Superior temporal gyrus (tissue), 1 donor: ENCODE data around the gene INPP4A.

Source experiments
- DNase-seq: peaks from one replicate; pipeline ENCODE4 v3.0.0-alpha.2; 2016; ENCODE audit errors: extremely low spot score

The INPP4A gene

DNA sequence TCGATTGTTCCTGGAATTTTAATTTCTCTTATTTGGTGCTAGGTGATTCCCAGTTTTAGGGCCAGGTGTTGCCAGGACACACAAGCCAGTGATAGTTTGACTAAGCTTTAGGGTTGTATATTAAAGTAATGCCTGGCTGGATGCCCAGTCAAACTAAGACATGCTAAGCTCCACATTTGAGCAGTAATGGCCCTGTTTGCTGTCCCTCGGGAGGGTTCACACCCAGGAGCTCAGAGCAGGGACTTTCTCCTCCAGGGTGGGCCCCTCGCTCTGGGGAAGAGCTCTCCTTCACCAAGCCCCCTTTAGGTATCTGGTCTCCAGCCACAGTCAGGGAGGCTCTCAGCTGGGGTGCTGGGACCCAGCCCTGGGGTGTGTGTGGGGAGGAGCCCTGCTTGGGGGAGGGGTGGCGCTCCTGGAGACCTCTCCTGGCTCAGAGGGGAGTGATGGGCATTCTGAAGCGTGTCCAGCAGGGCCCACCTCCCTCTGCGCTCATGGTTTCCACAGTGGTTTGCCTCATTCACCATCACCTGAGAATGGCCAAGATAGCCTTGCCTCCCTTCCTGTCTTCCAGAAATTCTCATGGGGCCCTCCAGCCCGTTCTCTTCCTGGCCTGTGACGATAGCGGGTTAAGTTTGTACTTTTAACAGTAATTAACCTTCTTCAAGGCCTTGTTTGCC lies 31.7 kb downstream of the INPP4A start:
- DNase-seq = no peak

DNA sequence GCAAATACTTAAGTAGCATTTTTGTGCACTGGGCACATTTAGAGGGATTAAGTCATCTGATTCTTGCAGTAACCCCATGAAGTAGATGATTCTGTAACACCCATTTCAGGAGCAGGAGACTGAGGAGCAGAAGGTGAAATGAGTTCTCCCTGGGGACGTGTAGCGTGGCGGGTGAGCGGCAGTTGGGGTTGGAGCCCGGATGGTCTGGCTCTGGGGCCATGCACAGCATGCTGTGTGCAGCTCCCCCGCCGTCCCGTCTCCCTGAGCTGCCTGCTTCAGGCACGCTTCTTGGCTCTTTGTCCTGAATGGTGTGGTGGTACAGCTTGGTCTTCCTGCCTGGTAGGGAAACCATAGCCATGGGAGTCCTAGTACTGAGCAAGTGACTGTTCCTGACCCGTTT lies 32.4 kb downstream of the INPP4A start:
- DNase-seq = no peak

DNA sequence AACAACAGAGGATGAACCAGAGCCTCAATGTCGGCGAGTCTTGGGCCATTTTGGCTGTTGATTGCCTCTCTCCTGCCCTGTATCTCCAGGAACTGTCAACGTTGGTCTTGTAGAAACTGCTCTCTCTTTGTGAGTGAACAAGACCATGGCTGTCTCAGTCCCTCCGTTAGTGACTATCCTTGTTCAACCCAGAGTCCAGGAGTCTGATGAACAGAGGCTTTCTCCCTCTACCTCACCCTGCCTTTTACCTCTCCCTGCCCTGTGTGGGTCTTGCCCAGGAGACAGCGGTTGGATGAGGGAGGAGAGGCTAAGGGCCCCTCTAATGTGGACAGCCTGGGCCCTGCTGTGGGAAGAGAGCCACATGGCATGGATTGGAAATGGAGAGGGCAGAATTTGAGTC lies 32.8 kb downstream of the INPP4A start:
- DNase-seq = no peak

DNA sequence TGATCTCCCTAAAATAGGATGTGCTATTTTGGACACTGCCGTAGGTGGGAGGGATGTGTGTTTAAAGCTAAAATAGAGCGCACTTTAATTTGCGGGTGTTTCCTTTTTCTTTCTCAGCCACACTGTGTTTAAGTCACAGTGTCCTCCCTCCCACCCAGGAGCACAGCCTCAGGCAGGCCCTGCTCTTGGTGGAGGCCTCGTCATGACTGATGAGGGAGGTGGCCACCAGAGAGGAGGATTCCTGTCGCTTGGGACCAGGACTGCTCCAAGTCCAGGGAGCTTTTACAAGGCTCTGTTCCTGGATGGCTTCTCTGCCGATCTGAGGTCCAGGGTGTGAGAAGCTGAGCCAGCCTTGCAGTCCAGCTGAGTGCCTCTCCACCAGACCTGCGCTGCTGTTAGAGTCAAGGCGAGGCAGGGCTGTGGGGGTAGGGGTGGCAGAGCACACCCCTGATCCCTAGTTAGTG lies 33.5 kb downstream of the INPP4A start:
- DNase-seq = peak; percentile 56

DNA sequence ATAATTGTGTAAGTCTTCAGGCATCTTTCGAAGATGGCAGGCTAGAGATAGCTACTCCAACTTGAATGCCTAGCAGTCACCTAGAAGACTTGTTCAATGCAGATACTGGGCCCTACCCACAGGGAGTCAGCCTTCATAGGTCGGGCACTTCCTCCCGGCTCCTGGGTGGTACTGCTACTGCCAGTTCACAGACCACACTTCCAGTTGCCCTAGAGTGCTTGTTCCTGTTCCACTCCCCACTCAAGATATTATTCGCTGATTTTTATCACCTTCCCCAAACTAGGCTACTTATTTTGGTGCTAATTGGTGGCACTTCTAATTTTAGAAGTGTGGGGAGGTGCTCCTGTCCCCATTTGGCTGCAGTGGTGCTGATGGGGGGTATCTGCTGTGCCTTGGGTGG lies 34.2 kb downstream of the INPP4A start:
- DNase-seq = no peak

DNA sequence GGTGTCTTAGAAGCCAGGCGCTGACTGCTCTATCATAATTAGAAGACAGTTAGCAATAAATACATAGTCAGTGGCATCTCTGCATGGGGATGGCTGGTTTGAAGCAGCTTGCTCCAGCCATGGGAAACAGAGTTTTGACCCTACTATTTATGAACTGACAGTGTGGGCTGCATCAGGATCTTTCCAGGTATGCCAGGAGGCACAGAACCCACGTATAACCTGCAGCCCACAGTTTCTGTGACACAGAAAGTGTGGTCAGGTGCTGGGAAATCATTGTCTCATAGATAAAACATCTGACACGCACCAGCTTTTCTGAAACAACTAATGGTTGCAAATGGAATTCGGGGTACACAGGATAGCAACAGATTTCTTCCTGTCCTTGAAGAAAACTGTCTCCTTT lies 34.7 kb downstream of the INPP4A start:
- DNase-seq = no peak

DNA sequence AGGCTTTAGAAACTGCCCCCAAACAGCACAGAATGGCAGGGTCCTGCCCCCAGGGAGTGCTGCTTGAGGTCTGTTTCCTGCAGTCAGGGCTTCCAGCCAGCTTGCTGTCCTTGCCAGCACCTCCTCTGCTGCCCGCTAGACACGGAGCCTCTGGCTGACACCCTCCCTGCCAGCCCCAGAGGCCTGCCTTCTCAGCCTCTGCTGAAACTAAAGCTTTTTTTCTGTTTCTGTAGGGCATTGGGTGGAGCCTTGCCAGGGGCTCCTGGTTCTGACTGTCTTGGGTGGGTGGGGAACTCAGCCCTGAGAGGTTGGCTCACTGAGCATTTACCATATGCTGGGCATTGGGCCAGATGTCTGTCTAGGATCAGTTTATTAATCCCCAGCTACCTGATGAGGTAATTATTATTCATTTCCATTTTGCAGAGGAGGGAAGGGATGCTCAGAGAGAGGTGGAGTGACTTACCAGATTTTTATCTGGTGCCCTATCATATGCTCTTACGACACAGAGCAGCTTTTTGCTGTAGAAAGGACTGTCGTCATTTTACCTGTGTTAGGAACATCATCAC lies 35.4 kb downstream of the INPP4A start:
- no peak for DNase-seq

DNA sequence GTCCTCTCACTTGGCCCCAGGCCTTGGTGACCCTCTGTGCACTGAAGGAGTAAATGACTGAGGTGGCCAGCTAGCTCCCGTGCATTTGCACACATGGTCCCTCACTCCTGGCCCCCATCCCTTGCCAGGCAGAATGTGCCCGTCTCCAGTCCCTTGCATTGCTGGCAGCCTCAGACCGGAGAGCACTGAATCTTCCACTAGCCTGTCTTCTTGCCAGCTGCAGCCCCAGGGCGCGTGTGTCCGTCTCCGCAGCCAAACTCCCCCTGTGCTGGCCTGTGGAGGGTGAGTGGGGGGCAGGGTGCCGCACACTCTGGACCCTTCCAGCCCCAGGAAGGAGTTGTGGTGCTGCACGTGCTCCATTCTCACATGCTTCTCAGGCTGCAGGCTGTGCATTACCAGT lies 35.9 kb downstream of the INPP4A start:
- DNase-seq = no peak

DNA sequence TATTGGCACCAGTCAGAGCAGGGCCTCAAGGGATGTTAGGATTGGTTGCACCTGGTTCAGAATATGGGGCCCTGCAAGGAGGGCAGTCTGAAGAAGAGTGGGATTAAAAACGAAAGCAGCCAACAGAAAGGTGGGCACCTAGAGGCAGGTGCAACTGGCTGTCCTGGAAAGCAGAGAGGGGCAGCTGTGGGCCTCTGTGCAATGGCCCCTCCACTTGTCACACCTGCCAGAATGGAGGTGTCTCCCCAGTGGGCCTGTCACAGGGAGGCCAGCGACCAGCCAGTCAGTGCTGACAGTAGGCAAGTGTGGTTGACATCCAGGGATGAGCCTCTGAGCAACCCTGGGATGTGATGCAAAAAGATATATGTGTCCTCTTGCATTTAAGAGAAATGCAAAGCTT lies 37.7 kb downstream of the INPP4A start:
- no peak for DNase-seq

DNA sequence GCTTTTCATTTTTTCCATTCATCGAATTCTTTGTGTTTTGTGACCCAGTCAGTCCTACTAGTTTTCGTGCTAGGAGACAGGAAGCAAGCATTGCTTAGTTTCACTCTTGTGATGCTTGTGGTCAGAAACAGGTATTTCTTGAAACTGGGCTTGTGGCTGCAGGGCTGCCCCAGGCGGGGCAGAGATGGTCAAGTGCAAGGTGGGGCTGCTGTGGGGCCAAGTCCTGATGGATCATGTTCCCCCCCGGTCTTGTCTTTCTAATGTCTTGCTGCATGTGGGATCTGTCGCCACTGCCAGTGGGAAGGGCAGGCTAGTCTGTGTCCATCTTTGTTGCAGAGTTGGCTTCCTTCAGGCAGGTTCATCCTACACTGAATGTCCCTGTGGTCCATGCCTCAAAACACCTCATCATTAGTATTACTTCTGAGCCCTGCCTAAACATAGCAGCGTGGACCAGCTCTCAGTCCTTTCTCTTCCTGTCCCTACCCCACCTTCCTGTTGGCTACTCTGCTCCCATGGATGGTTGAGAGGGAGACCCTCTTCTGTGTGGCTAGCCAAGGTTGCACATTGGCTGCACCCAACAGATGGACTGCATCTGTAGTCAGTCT lies 38.7 kb downstream of the INPP4A start:
- DNase-seq = no peak

DNA sequence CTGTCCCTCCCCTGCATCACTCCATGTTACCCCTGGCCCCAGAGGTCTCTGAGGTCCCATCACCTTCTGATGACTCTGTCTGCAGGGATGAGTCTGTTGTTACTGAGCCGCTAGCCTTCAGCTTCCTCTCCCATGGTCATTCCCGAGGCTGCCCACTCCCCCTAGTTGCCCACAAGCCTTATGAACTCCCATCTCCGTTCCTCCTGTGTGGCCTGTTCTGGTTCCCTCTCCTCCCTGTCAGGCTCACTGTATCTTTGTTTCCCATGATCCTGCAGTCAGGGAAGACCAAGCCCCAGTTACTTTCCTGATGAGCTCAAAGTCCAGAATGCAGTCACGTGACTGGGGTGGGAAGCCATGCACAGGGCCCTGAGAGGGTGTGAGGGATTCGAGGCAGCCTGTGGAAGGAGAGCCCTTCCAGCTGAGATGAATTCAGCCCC lies 39.5 kb downstream of the INPP4A start:
- no peak for DNase-seq

DNA sequence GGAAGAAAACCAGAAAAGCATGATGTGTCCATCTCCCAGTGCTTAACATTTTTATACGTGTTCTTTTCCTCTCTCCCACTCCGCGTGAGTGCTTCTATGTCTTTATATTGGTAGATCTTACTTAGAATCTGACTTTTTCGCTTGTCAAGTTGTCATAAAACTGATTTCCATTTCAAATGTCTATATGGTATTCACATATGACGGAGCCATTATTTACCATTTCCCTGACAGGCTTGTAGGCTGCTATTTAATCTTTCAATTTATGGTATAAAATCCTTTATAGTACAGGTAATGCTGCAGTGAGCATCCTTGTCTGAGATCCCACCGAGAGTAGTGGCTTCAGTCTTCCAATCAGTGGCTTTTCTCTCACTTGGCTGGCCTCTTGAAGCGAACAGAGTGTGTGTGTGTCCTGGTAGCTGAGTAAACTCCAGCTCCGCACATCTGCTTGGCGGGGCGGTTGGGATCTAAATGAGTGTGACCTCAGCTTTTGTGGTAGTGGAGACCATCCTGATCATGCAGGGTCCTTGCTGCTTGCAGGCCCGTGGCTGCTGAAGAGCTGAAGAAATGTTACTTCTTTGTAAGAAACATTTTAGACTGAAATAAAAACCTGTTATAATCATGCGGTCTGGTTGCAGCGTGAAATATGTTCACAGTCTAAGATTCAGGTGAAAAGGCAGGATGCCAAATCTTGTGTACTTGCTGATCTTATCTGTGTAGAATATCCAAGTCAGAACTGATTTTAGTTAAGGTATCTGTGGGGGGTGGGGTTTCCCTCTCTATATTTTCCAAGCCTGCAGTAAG lies 40.2 kb downstream of the INPP4A start:
- no peak for DNase-seq

DNA sequence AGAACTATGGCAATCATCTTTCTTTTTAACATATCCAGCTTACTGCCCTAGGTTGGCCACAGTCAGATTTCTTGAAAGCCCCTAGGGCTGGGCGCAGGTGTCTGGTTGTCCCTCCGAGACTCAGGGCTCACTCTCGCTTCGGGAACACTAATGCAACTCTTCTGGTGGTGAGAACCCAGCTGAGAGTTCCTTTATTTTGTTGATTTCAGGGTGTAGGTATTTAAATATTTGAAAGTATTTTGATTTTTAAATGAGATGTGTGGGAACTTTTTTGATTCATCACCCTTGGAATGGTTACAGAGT lies 40.7 kb downstream of the INPP4A start:
- DNase-seq = no peak

DNA sequence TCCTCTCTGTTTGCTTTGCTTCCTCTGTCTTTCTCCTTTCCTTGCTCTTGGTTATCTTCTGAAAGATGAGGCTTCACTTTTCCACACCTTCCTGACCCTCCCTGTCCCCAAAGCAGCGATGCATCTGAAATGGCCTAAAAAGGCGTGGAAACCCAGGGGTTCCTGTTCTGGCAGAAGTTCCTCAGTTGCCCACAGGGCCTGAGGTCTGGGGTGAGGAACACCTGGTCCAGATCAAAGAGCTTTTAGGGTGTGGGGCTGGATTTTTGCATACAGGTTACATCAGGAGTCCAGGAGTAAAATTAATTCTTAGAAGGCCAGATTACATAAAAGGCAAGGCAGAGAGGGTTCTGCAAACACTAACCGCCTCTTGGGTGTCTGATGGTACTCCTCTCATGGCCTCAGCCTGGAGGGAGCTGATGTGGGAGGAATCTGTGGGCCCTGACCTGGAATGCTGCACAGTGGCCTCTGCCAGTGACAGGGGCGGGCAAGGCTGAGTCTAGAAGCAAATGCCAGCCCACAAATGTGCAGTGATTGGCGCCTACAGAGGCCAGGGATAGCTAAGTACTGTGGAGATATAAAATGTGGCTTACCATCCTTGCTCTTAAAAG lies 41.8 kb downstream of the INPP4A start:
- DNase-seq = no peak

DNA sequence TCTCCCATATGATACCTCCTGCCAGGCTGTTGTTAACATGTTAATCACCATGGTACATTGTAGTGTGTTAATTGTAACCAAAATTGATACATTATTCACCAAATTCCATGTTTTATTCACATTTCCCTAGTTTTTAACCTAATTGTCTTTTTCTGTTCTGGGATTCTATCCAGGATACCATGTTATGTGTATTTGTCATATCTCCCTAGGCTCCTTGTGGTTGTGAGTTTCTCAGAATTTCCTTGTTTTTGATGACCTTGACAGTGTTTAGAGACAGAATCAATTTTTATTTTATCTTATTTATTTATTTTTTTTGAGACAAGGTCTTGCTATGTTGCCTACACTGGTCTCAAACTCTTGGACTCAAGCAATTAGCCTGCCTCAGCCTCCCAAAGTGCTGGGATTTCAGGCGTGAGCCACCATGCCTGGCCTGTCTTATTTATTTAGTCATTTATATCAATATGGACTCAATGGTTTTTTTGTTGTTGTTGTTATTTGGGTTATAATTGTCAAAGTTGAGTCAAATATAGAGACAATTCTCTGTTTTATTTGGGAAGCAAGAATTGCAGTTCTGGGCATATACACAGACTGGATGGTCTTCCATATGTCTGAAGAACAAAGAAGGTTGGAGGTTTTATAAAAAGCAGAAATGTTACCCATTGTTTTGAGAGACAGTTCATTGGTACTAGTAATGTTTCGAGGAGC lies 42.6 kb downstream of the INPP4A start:
- DNase-seq = no peak

DNA sequence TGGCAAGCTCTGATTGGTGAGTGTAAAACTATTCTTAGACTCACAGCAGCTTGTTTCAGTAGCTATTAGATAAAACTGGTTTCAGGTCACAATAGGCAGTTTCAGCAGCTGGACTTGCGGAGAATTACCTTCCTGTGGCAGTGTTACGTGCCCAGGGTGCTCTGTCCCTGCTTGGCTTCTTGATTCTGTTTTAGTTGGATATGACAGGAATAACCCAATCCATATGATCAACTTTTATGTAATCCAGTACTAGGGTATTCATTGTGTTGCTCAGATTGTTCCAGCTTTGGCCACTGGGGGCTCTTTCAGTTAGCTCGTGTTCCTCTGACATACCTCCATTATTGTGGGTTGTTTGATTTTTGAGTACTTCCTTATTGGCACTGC lies 43.1 kb downstream of the INPP4A start:
- DNase-seq = no peak

DNA sequence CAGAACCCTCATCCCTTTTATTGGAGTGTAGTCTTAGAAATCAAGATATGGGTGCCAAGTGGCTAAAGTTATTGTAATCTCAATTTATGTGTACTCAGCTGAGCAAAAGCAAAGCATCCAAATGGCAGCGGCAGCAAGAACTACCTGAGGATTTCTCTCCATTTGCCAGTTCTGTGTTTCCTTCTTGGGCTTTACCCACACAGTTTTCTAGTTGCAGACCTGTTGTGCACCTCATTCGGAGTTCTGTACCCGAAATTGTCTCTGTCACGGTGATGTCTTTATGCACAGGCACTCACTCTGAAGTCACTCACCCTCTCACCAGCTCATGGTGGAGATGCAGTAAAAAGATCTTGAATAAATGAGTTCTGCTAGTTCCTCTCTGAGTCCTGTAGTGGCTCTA lies 43.6 kb downstream of the INPP4A start:
- DNase-seq = no peak

DNA sequence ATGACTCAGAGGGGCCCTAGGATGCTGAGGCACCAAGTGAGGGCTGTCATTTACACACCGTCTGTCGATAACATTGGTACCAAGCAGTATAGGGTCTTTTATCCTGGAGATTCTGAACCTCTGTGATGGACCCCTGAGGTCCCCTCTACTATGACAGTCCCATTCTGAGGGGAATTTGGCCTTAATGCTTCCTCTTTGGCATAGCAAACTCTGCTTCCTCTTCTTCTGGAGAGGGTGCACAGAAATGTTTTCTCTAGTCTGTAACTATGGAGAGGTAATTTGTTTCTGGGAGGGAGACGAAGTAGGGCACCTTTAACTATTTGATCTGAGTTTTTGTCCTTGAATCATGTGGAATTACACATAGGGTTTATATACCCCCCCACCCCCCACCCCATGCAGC lies 44.8 kb downstream of the INPP4A start:
- no peak for DNase-seq

DNA sequence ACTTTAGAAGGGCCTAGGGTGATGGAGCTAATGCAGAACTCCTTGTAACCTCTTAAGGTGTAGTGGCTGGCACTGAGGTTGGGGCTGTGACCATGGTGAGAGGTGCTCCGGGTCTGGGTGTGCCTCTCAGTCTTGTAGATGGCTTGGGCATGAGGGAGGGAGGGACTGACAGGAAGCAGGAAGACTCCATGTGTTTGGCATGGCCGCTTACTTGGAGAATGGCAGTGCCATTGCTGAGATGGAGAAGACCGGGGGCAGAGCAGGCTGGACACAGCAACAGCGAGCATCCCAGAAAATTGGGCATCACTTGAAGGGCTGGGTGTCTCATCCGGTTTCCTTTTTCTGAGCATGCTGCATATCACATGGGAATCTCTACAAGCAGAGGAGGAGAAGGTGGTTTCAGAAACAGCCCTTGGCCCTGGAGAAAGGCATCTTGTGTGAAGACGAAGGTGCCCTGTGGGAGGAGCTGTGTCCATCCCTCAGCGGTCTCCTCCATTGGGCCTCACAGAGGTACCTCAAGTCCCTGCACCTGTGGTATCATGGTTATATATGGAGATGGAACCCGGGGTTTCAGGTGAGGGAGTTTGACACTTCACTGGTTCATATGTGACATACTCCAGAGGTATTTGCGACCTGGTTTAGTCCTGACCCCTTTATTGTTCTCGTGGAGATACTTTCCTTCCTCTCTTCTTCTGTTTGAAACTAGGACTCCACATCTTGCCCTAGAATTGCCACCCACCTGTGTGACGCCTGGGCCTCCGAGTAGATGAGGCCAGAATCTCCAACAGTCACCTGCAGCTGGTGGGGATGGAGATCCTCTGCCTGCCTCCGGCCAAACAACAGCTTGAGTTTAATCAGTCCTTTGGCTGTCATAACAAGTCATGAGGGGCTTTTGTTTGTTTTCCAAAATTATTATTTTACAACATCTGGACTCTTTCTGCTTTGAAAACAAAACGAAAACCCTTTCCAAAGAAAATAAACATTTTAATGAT lies 45.6 kb downstream of the INPP4A start:
- DNase-seq = no peak

DNA sequence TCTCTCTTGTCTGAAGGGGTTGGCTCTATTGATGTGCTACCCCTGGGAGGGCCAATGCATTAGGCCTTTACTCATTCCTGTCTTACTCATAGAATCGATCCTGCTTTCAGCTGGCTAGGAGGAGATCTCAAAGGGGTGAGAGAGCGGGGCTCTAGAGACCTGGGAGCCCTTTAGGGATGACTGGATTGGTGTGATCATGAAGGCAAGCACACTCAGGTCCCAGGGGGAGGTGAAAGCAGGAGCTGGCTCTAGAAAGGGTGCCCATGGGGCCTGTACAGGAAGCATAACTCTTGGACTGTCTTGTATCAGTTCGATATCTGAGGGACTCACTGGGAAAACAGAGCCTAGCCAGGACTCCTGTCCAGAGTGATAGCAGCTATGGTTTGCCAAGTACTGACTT lies 47.8 kb downstream of the INPP4A start:
- no peak for DNase-seq

DNA sequence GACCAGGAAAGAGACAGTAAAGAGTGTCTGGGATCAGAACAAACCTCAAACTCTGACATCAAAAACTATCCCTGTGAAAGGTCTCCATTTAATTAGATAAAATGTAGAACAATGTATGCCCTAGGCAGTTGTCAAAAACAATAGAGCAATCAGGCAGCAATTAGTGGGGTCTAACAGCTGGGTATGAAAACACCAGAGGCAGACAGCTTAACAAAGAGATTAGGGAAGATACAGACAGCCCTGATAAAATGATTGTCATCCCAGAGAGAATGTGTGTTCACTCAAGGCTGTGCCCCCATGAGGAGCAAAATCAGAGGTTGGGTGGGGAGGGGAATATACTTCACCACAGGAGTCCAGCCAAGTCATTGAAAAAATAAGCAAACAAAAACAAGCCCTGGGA lies 50.0 kb downstream of the INPP4A start:
- DNase-seq = no peak
